ENCODE data around the gene ARRDC5.

Gene ARRDC5

DNA sequence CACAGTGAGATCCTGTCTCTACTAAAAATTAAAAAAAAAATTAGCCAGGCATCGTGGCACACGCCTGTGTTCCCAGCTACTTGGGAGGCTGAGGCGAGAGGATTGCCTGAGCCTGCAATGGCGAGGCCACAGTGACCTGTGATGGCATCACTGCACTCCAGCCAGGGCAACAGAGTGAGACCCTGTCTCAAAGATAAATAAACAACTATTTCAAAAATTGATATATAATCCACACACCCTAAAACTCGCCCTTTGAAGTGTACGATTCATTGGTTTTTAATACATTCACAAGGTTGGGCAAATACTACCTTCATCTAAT, 59.1 kb downstream of the ARRDC5 start:
- no peak for TF ChIP-seq CTCF (IDR thresholded peaks at IDR 0.05; ENCODE audit: low read depth, low read length, missing control alignments)
- DNase-seq (ENCODE audit: low read depth) = no peak
- in situ Hi-C loops (cut with HindIII; ENCODE audit: low sequenced_read_pairs) = no loop called here
- H3K4me3 ChIP-seq (ENCODE audit: low read depth, low read length) = no peak overlapping the region

Data from astrocyte of the cerebellum (primary cell).